Thoracic aorta (tissue), 2 donors: ENCODE data around the gene PPM1M. TPM values are rescaled to one million over a fixed set of nuclear protein-coding genes. Genes with fewer than 3 reads are reported as not detected.
A peak's percentile ranks its signal among the peaks of the same experiment; 100 is the strongest.
"Not testable (repeated sequence)": the region's sequence is repeated elsewhere in the genome, so short reads cannot be mapped to it uniquely, and the experiment has no call there.

Source experiments
- ATAC-seq: fragments of 150-250 bp; one replicate; pipeline ENCODE4 v1.8.0; 2017; ENCODE audit warnings: low read depth; ENCODE audit not compliant: insufficient number of reproducible peaks, low FRiP score
- DNase-seq: peaks from one replicate; pipeline ENCODE4 v3.0.0-alpha.2; 2020; ENCODE audit warnings: low spot score
- H3K27ac ChIP-seq, 2 donors: fragments of 200-600 bp; sonication (generic); 1 replicate in 1 of 2; 2 replicates in 1 of 2; pipeline ENCODE4 v1.5.1; 2016; ENCODE audit warnings: mild to moderate bottlenecking in 2 of 2, moderate library complexity in 2 of 2
- H3K27me3 ChIP-seq: fragments of 200-600 bp; sonication (generic); replicated peaks from 2 replicates; pipeline ENCODE4 v1.6.0; 2016; ENCODE audit warnings: mild to moderate bottlenecking; ENCODE audit not compliant: insufficient read depth
- H3K36me3 ChIP-seq: fragments of 200-600 bp; sonication (generic); one replicate; pipeline ENCODE4 v1.5.1; 2016
- H3K4me1 ChIP-seq, 2 donors: fragments of 200-600 bp; sonication (generic); 1 replicate in 1 of 2; 2 replicates in 1 of 2; pipeline versions ENCODE4 v1.5.1 to v1.6.0; 2016; ENCODE audit warnings: low read depth in 2 of 2, mild to moderate bottlenecking in 1 of 2; ENCODE audit not compliant: control insufficient read depth in 1 of 2
- H3K4me3 ChIP-seq: fragments of 200-600 bp; sonication (generic); 2 replicates; pipeline ENCODE4 v1.5.1; 2016; ENCODE audit warnings: mild to moderate bottlenecking
- H3K9me3 ChIP-seq: fragments of 200-600 bp; sonication (generic); 2 replicates; pipeline ENCODE4 v1.5.1; 2016
- total RNA-seq, 2 donors: library from RNA; depleted of rRNA; stranded (reverse); fragments of >200 nt; gene quantifications; one replicate each; pipeline versions ENCODE4 v1.1.0 to v1.2.3, GENCODE V29; 2016
- TF ChIP-seq, protein P1 (sequence below): fragments of 200-600 bp; sonication (generic); IDR thresholded peaks from one replicate; pipeline ENCODE4 v1.5.1; 2019; ENCODE audit warnings: antibody characterized with exemption

Gene PPM1M
- total RNA-seq, 2 donors from 2014 or later = 41.6 to 51.9 TPM

DNA sequence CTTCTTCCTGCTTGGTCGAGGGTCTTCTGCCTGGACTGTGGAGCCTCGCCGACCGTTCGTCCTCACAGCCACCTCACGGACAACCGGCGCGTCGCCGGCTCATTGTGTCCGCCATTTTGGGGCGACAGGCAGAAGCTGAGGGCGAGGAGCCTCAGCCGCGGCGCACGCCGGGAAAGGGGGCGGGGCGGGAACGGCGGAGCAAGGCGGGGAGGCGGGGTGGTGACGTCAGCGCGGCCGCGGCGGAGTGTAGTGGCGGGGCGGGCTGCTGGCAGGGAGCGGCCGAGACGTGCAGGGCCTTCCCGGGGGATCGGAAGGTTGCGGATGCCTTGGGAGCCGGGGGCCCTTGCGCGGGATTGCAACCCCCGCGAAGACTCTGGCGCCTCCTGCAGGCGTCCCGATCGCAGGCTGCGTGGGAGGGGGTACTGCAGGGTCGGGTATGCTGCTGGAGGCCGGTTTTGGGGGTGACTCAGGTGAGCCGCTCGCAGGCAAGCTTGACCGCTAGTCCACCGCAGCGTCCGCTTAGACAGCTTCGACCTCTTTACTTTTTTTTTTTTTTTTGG lies 33.0 kb downstream of the PPM1M start, which contains the start of gene WDR82:
TSS of gene WDR82 (minus strand) at position 140 of the 560 bp plus-strand sequence. CDS start 288 bp downstream, outside the sequence.
- peak within 1 kb of the TSS; percentile 96 for H3K4me3 ChIP-seq
- H3K4me1 ChIP-seq = peaks cover 31 to 55% of the 10 kb centered on the region in 2 donors
- H3K9me3 ChIP-seq = no peaks in the 10 kb centered on the region
- ATAC-seq (peak; percentile 92), DNase-seq (peak; percentile 89)
- H3K27ac ChIP-seq = peak within 1 kb of the TSS; percentile 87 to 95
- TF ChIP-seq, protein P1, sequence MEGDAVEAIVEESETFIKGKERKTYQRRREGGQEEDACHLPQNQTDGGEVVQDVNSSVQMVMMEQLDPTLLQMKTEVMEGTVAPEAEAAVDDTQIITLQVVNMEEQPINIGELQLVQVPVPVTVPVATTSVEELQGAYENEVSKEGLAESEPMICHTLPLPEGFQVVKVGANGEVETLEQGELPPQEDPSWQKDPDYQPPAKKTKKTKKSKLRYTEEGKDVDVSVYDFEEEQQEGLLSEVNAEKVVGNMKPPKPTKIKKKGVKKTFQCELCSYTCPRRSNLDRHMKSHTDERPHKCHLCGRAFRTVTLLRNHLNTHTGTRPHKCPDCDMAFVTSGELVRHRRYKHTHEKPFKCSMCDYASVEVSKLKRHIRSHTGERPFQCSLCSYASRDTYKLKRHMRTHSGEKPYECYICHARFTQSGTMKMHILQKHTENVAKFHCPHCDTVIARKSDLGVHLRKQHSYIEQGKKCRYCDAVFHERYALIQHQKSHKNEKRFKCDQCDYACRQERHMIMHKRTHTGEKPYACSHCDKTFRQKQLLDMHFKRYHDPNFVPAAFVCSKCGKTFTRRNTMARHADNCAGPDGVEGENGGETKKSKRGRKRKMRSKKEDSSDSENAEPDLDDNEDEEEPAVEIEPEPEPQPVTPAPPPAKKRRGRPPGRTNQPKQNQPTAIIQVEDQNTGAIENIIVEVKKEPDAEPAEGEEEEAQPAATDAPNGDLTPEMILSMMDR = peak; percentile 30
- no peaks in the 10 kb centered on the region for H3K27me3 ChIP-seq
- no peaks in the 10 kb centered on the region for H3K36me3 ChIP-seq

DNA sequence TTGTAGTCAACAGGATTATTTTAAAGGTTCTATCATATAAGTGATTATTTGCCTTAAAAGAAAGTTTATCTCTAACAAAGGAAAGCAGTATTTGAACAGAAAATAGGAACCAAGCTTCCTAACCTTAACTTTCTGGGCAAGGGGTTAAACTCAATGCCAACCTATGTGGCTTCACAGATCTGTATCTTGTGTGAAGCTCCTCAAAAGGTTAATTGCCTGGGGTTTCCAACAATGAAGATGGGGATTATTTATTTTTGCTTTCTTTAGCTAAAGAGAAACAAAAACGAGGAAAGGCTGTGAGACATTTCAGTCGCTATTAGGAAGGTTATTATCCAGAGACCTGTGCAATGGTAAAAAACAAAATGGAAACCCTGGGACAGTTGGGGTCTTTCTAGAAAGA lies 34.0 kb downstream of the PPM1M start:
- DNase-seq = no peak
- TF ChIP-seq, protein P1 = no peak
- H3K27me3 ChIP-seq = no peaks in the 10 kb centered on the region
- no peaks in the 10 kb centered on the region for H3K36me3 ChIP-seq
- peak overlapping the region; percentile 96 for H3K4me3 ChIP-seq
- peaks cover 24 to 49% of the 10 kb centered on the region in 2 donors for H3K4me1 ChIP-seq
- no peaks in the 10 kb centered on the region for H3K9me3 ChIP-seq
- no peak for ATAC-seq
- H3K27ac ChIP-seq = peak overlapping the region; percentile 87 to 95

DNA sequence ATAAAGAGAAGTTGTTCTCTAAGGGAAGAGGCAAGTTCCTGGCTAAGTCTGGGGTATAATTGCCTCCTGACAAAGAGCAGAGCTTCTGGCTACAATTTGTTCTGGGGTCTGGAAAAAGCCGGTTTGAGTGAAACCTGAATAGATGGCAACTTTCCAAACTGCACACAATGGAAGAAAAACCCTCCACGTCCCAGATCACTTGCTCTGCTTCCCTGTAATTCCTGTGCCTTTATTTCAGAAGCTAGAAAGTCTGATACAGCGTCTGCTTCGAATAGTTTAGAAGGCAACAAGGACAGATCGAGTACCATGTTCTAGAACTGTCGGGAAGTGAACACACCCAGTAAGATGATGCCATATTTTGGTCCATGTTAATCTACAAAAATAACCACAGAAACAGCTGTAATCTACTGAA lies 34.5 kb downstream of the PPM1M start:
- Histone ChIP-seq H3K27me3 (no peaks in the 10 kb centered on the region), H3K36me3 (no peaks in the 10 kb centered on the region), H3K9me3 (no peaks in the 10 kb centered on the region), H3K27ac (peak overlapping the region; percentile 87 to 95), H3K4me3 (peak overlapping the region; percentile 96), H3K4me1 (peaks cover 23 to 45% of the 10 kb centered on the region in 2 donors)
- TF ChIP-seq, protein P1 = no peak
- ATAC-seq (no peak), DNase-seq (no peak)

DNA sequence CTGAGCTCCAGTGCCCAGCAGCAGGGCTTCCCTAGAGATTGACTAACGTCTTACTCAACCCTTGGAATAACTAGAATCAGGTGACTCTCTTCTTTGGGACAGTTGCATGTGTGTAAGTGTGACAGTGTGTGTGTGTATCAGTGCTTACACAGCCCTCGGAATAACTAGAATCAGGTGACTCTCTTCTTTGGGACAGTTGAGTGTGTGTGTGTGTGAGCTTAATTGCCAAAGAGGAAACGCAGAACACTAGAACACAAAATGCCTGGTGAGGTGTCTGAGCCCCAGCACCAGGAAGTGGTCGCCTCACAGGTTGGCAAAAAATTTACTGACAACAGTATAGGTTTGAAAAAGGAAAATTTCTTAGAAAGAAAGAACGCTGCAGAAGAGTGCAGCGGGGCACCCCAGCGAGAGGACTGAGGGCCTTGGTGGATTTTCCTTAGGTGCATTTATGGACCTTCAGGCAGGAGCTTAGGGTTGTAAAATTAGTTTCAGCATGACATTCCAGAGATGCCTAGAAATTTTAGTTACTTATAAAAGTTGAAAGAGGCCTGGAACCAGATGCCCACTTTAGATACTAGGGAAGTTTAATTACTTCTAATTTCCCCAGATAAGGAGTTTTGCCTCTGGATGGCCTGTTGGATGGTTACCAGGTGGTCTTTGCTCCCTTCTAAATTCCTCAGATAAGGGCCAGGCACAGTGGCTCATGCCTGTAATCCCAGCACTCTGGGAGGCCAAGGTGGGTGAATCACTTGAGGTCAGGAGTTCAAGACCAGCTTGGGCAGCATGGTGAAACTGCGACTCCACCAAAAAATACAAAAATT lies 36.6 kb downstream of the PPM1M start:
- ATAC-seq (no peak), DNase-seq (no peak)
- H3K9me3 ChIP-seq = no peaks in the 10 kb centered on the region
- H3K27me3 ChIP-seq = no peaks in the 10 kb centered on the region
- H3K4me3 ChIP-seq = no peak overlapping the region
- peaks cover 22 to 35% of the 10 kb centered on the region in 2 donors for H3K4me1 ChIP-seq
- peak overlapping the region in 1 of 2 donors; percentile 66 for H3K27ac ChIP-seq
- TF ChIP-seq, protein P1 = no peak
- H3K36me3 ChIP-seq = no peaks in the 10 kb centered on the region

DNA sequence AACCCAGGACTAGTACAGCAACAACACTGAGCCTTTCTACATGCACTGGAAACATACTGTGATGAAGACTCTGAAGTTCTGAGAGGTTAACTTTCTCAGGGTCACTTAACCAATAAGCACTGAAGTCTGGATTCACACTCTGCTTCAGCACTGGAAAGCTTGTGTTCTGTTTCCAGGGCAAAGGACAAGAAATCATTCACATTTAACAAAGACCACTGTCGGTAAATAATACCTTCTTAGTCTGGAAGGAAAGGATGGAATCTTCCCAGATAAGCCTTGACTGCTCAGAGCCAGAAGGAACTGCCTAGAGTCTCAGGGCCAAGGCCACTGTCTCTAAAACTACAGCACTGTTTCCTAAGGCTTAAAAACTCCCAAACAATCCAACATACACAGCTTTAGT lies 37.7 kb downstream of the PPM1M start:
- TF ChIP-seq, protein P1 = no peak
- Histone ChIP-seq H3K4me1 (peaks cover 22 to 38% of the 10 kb centered on the region in 2 donors), H3K9me3 (no peaks in the 10 kb centered on the region), H3K27me3 (no peaks in the 10 kb centered on the region), H3K36me3 (no peaks in the 10 kb centered on the region), H3K27ac (peak overlapping the region; percentile 45 to 66), H3K4me3 (no peak overlapping the region)
- DNase-seq = no peak
- no peak for ATAC-seq

DNA sequence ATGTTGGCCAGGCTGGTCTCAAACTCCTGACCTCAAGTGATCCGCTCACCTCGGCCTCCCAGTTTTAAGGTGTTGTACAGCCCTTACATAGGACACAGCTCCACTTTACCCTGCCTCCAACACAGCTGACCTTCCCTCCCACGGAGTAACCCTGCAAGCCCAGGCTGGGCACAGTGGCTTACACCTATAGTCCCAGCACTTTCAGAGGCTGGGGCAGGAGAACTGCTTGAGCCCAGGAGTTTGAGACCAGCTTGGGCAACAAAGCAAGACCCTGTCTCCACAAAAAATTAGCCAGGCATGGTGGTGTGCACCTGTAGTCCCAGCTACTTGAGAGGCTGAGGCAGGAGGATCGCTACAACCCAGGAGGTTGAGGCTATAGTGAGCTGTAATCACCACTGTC lies 38.5 kb downstream of the PPM1M start:
- H3K9me3 ChIP-seq, H3K4me3 ChIP-seq, DNase-seq, H3K36me3 ChIP-seq, H3K27me3 ChIP-seq, H3K27ac ChIP-seq, ATAC-seq: not testable (repeated sequence)
- H3K4me1 ChIP-seq = peaks cover 24 to 46% of the 10 kb centered on the region in 2 donors
